Lower leg skin (tissue), 3 donors: ENCODE data around the gene NOSIP.

ENCODE experiments used
- POLR2A ChIP-seq, 2 donors: fragments of 450-650 bp; IDR thresholded peaks; one replicate each; pipeline ENCODE4 v1.6.1; 2016 to 2017; ENCODE audit warnings: antibody characterized with exemption in 2 of 2, mild to moderate bottlenecking in 1 of 2, moderate library complexity in 1 of 2
- TF ChIP-seq, protein P1 (sequence below), 3 donors: fragments of 450-650 bp; IDR thresholded peaks; one replicate each; pipeline ENCODE4 v1.5.1; 2016; ENCODE audit warnings: antibody characterized with exemption in 3 of 3, mild to moderate bottlenecking in 3 of 3, moderate library complexity in 2 of 3

DNA sequence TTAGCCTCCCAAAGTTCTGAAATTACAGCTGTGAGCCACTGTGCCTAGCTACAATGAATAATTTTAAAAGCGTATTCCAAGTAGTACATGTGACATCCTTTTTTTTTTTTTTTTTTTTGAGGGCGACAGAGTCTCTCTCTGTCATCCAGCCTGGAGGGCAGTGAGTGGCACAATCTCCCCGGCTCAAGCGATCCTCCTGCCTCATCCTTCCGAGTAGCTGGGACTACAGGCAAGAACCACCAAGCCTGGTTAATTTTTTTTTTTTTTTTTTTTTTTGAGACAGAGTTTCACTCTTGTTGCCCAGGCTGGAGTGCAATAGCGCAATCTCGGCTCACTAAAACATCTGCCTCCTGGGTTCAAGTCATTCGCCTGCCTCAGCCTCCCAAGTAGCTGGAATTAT, 6.9 kb upstream of the NOSIP start:
- TF ChIP-seq, protein P1, sequence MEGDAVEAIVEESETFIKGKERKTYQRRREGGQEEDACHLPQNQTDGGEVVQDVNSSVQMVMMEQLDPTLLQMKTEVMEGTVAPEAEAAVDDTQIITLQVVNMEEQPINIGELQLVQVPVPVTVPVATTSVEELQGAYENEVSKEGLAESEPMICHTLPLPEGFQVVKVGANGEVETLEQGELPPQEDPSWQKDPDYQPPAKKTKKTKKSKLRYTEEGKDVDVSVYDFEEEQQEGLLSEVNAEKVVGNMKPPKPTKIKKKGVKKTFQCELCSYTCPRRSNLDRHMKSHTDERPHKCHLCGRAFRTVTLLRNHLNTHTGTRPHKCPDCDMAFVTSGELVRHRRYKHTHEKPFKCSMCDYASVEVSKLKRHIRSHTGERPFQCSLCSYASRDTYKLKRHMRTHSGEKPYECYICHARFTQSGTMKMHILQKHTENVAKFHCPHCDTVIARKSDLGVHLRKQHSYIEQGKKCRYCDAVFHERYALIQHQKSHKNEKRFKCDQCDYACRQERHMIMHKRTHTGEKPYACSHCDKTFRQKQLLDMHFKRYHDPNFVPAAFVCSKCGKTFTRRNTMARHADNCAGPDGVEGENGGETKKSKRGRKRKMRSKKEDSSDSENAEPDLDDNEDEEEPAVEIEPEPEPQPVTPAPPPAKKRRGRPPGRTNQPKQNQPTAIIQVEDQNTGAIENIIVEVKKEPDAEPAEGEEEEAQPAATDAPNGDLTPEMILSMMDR (IDR thresholded peaks at IDR 0.05): no peak
- TF ChIP-seq POLR2A (IDR thresholded peaks at IDR 0.05): no peak
